HFFc6 (cell line): ENCODE results near the gene FUS. TPM values are rescaled to one million over a fixed set of nuclear protein-coding genes. Genes with fewer than 3 reads are reported as not detected.

Source experiments
- DNase-seq: peaks from one replicate; pipeline ENCODE4 v3.0.0-alpha.2; 2018
- H3K27ac Mint-ChIP-seq: 2 replicates; pipeline ENCODE4 v1.8.0; 2020; ENCODE audit warnings: mild to moderate bottlenecking, mixed read lengths
- H3K27me3 Mint-ChIP-seq: 2 replicates; pipeline ENCODE4 v1.8.0; 2021; ENCODE audit warnings: mild to moderate bottlenecking, moderate library complexity, mixed read lengths; ENCODE audit not compliant: insufficient read depth
- H3K36me3 Mint-ChIP-seq: 2 replicates; pipeline ENCODE4 v1.8.0; 2021; ENCODE audit warnings: low read depth, mixed read lengths
- H3K4me1 Mint-ChIP-seq: 2 replicates; pipeline ENCODE4 v1.8.0; 2020; ENCODE audit warnings: low read depth, mixed read lengths
- H3K4me3 Mint-ChIP-seq: 2 replicates; pipeline ENCODE4 v1.8.0; 2020; ENCODE audit warnings: mild to moderate bottlenecking, moderate library complexity, mixed read lengths
- H3K9me3 Mint-ChIP-seq: 2 replicates; pipeline ENCODE4 v1.8.0; 2020; ENCODE audit warnings: mild to moderate bottlenecking, mixed read lengths
- CTCF ChIP-seq: fragments of 200-600 bp; sonication (generic); IDR thresholded peaks from 2 replicates; pipeline ENCODE4 v1.5.0; 2021; ENCODE audit warnings: antibody characterized with exemption, mild to moderate bottlenecking
- long read RNA-seq: library from polyadenylated mRNA; unstranded; transcript quantifications from one replicate; pipeline ENCODE4 v2.0.0, GENCODE V29; 2019
- total RNA-seq, 6 experiments: library from RNA; stranded (reverse); fragmentation: NEBNext Ultra II Directional; extraction: Animal tissue kit (Norgen Biotek cat#: 25700); gene quantifications; 2 replicates in 1 of 6; 3 replicates in 5 of 6; pipeline ENCODE4 v1.2.3, GENCODE V29; 2021

FUS gene
- 100 to 1,000 TPM; 275 to 504 (median 422) TPM for total RNA-seq
- long read RNA-seq, full-length matches to known transcripts: 165 of 217 reads
- long read RNA-seq, partial matches to known transcripts: 43 of 217 reads
- long read RNA-seq, other reads (novel, unspliced or antisense): 9 of 217 reads

- Mint-ChIP-seq H3K4me1 (peaks cover 40% of the 10 kb centered on the region), H3K36me3 (peaks cover 39% of the 10 kb centered on the region), H3K4me3 (peak within 1 kb of the TSS; percentile 98), H3K27me3 (peaks cover 24% of the 10 kb centered on the region), H3K9me3 (no peaks in the 10 kb centered on the region), H3K27ac (peak within 1 kb of the TSS; percentile 99)
- TF ChIP-seq CTCF: no peak
- DNase-seq: peak; percentile 78
Measured at GRCh38 chr16:31179747-31180459, at the start of gene FUS. Gene FUS (plus strand): TSS chr16:31180139. CDS start chr16:31180215, 76 bp downstream.

GRCh38 chr16:31130336-31130891, 49.5 kb upstream of the FUS start:
- Mint-ChIP-seq H3K27ac (no peak overlapping the region), H3K4me3 (no peak overlapping the region), H3K4me1 (peaks cover 8% of the 10 kb centered on the region), H3K27me3 (peaks cover 13% of the 10 kb centered on the region), H3K36me3 (no peaks in the 10 kb centered on the region), H3K9me3 (no peaks in the 10 kb centered on the region)
- no peak for TF ChIP-seq CTCF
- no peak for DNase-seq

GRCh38 chr16:31130899-31131298, 49.0 kb upstream of the FUS start:
- Mint-ChIP-seq H3K36me3 (no peaks in the 10 kb centered on the region), H3K4me3 (no peak overlapping the region), H3K4me1 (peaks cover 8% of the 10 kb centered on the region), H3K9me3 (no peaks in the 10 kb centered on the region), H3K27ac (no peak overlapping the region), H3K27me3 (peaks cover 13% of the 10 kb centered on the region)
- DNase-seq: no peak
- TF ChIP-seq CTCF: no peak

- DNase-seq: no peak
- no peak overlapping the region for H3K4me3 Mint-ChIP-seq
- H3K36me3 Mint-ChIP-seq: no peaks in the 10 kb centered on the region
- H3K27me3 Mint-ChIP-seq: peaks cover 9% of the 10 kb centered on the region
- TF ChIP-seq CTCF: no peak
- peaks cover 8% of the 10 kb centered on the region for H3K4me1 Mint-ChIP-seq
- no peaks in the 10 kb centered on the region for H3K9me3 Mint-ChIP-seq
- H3K27ac Mint-ChIP-seq: no peak overlapping the region
Measured at GRCh38 chr16:31131416-31131815, 48.5 kb upstream of the FUS start.

- no peaks in the 10 kb centered on the region for H3K36me3 Mint-ChIP-seq
- TF ChIP-seq CTCF: no peak
- no peak overlapping the region for H3K27ac Mint-ChIP-seq
- no peak for DNase-seq
- H3K9me3 Mint-ChIP-seq: no peaks in the 10 kb centered on the region
- H3K4me3 Mint-ChIP-seq: no peak overlapping the region
- H3K4me1 Mint-ChIP-seq: peaks cover 8% of the 10 kb centered on the region
- H3K27me3 Mint-ChIP-seq: peaks cover 9% of the 10 kb centered on the region
Measured at GRCh38 chr16:31131841-31132271, 48.1 kb upstream of the FUS start.
